DOHH2 (cell line): Measurements from ENCODE around the gene ZNF521.

ENCODE experiments used
- H3F3A ChIP-seq: fragments of 200-600 bp; sonication (generic), shearing (Covaris generic); 2 replicates; pipeline ENCODE4 v1.6.0; 2016; ENCODE audit warnings: antibody characterized with exemption, mild to moderate bottlenecking; ENCODE audit not compliant: control insufficient read depth, insufficient read depth
- H3K27ac ChIP-seq: fragments of 200-600 bp; sonication (generic); 2 replicates; pipeline ENCODE4 v1.5.1; 2014; ENCODE audit warnings: low read depth, mild to moderate bottlenecking, low read length, moderate library complexity
- H3K27me3 ChIP-seq: fragments of 200-600 bp; sonication (generic); 2 replicates; pipeline ENCODE4 v1.6.1; 2014; ENCODE audit warnings: mild to moderate bottlenecking, low read length, mixed read lengths; ENCODE audit not compliant: control insufficient read depth
- H3K36me3 ChIP-seq: fragments of 200-600 bp; sonication (generic); 2 replicates; pipeline ENCODE4 v1.6.1; 2014; ENCODE audit warnings: mild to moderate bottlenecking, low read length, moderate library complexity, mixed read lengths; ENCODE audit not compliant: control insufficient read depth
- H3K4me1 ChIP-seq: fragments of 200-600 bp; sonication (generic); 2 replicates; pipeline ENCODE4 v1.6.1; 2014; ENCODE audit warnings: mild to moderate bottlenecking, low read length, mixed read lengths; ENCODE audit not compliant: control insufficient read depth
- H3K4me2 ChIP-seq: fragments of 200-600 bp; sonication (generic); 2 replicates; pipeline ENCODE4 v1.6.0; 2014; ENCODE audit warnings: mild to moderate bottlenecking, low read length, moderate library complexity
- H3K4me3 ChIP-seq: fragments of 200-600 bp; sonication (generic); 2 replicates; pipeline ENCODE4 v1.5.1; 2014; ENCODE audit warnings: mild to moderate bottlenecking, low read length, mixed read lengths
- H3K79me2 ChIP-seq: fragments of 200-600 bp; sonication (generic); 2 replicates; pipeline ENCODE4 v1.6.1; 2014; ENCODE audit warnings: mild to moderate bottlenecking, low read length, mixed read lengths; ENCODE audit not compliant: control insufficient read depth
- H3K9me2 ChIP-seq: fragments of 200-600 bp; sonication (generic); replicated peaks from 2 replicates; pipeline ENCODE4 v1.6.1; 2014; ENCODE audit warnings: mild to moderate bottlenecking, low read length, mixed read lengths; ENCODE audit not compliant: control insufficient read depth
- H3K9me3 ChIP-seq: fragments of 200-600 bp; sonication (generic); 2 replicates; pipeline ENCODE4 v1.6.1; 2014; ENCODE audit warnings: antibody characterized with exemption, low read length, mixed read lengths; ENCODE audit not compliant: control insufficient read depth, insufficient read depth
- H4K20me1 ChIP-seq: fragments of 200-600 bp; sonication (generic); 2 replicates; pipeline ENCODE4 v1.6.0; 2014; ENCODE audit warnings: low read depth, mild to moderate bottlenecking, antibody characterized with exemption, low read length, moderate library complexity; ENCODE audit not compliant: control insufficient read depth, insufficient read depth
- CTCF ChIP-seq: fragments of 200-600 bp; sonication (generic); IDR thresholded peaks from one replicate; pipeline ENCODE4 v1.5.1; 2014; ENCODE audit warnings: antibody characterized with exemption, mild to moderate bottlenecking, low read depth, low read length; ENCODE audit not compliant: poor library complexity, severe bottlenecking
- EZH2phosphoT487 ChIP-seq: fragments of 200-600 bp; sonication (generic); IDR thresholded peaks from 2 replicates; pipeline ENCODE4 v1.6.1; 2017; ENCODE audit warnings: borderline replicate concordance, mild to moderate bottlenecking, antibody characterized with exemption, low read length, moderate library complexity, mixed read lengths

ZNF521 gene

GRCh38 chr18:25166113-25166512 lies 185.9 kb downstream of the ZNF521 start:
- TF ChIP-seq EZH2phosphoT487 (no peak), CTCF (no peak)
- no peak overlapping the region for H3K4me3 ChIP-seq
- H3K4me1 ChIP-seq, result no peaks in the 10 kb centered on the region
- H3K27ac ChIP-seq, result no peak overlapping the region
- H3K4me2 ChIP-seq, result no peak overlapping the region
- no peaks in the 10 kb centered on the region for H3K9me3 ChIP-seq
- H3K36me3 ChIP-seq, result no peaks in the 10 kb centered on the region
- no peaks in the 10 kb centered on the region for H3F3A ChIP-seq
- H3K27me3 ChIP-seq, result peaks cover 14% of the 10 kb centered on the region
- H4K20me1 ChIP-seq, result no peaks in the 10 kb centered on the region
- no peaks in the 10 kb centered on the region for H3K79me2 ChIP-seq
- H3K9me2 ChIP-seq, result no peaks in the 10 kb centered on the region

DNA sequence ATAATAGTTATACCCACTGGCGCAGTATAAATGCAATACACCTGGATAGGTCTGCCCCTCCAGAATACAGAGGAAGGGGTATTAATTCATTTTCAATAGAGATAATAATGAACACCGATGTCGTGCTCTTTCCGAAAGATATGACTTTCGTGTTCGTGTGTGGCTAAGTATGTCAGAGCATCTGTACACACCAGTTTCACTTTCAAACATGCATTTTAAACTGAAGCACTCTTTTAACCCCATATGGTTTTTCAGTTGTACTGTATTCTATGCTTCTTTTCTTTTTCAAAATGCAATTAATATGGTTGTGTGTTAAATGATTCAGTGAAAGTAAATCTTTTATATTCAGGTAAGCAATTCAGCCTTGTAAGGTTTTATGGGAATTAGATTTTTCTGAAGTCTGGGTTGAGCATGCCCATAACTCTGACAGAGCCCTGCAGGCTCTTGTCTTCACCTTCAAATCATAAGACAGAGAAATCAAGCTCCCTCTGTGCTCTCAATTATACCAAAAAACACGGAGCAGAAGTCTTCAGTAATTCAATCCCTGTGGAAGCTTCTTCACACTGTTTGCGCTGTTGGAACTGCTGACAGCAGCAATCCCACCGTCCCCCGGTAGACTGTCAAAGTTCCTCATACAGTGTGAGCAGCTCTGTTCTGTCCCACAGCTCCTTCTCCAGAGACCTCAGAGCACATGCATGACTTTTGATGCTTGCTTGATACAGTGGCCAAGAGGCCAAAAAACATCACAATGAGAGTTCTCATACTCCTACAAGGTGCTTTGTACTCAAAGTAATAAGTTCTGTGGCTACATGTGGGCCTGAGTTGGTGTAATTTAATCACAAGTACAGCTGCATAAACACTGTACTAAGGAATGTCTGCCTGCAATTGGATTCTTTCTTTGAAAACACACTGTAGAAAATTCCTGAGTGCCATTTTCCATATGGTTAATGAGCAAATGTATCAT lies 186.8 kb downstream of the ZNF521 start:
- H3K9me3 ChIP-seq, result no peaks in the 10 kb centered on the region
- H3K79me2 ChIP-seq, result no peaks in the 10 kb centered on the region
- H3K9me2 ChIP-seq, result no peaks in the 10 kb centered on the region
- TF ChIP-seq EZH2phosphoT487 (no peak), CTCF (no peak)
- no peaks in the 10 kb centered on the region for H4K20me1 ChIP-seq
- H3K27me3 ChIP-seq, result peaks cover 14% of the 10 kb centered on the region
- H3K36me3 ChIP-seq, result no peaks in the 10 kb centered on the region
- no peaks in the 10 kb centered on the region for H3F3A ChIP-seq
- H3K4me3 ChIP-seq, result no peak overlapping the region
- no peaks in the 10 kb centered on the region for H3K4me1 ChIP-seq
- no peak overlapping the region for H3K4me2 ChIP-seq
- no peak overlapping the region for H3K27ac ChIP-seq

DNA sequence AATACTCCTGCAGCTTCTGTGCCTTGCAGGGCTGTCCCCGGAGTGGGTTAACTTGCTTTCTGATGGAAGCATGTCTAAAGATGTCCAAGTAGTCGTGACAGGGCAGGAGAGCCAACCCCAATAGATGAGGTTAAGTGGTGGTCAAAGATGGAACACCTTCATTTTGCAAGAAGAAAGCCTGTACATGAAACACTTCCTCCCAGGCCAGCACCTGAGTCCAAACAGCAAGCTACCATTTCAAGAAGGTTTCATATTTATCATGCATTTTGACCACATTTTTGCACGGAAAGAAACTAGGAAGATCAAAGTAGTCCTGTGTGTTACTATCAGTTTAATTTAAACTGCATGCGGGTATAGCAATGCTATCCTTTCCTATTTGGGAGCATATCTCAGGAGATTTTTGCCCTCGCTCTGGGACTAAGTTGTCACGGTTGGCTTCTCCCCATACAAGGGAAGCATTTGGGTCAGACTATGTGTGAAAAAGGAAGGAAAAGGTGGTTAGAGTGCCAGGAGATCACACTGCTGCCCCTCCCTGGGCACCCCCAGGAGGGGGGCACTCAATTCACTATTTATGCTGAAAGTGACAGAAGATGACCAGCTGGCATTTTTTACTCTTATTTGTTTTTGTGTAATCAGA lies 187.6 kb downstream of the ZNF521 start:
- Histone ChIP-seq H3K9me2 (no peaks in the 10 kb centered on the region), H3K79me2 (no peaks in the 10 kb centered on the region), H3K9me3 (no peaks in the 10 kb centered on the region), H3K27ac (no peak overlapping the region), H3K27me3 (peaks cover 14% of the 10 kb centered on the region), H3F3A (no peaks in the 10 kb centered on the region), H3K4me1 (no peaks in the 10 kb centered on the region), H4K20me1 (no peaks in the 10 kb centered on the region), H3K4me3 (no peak overlapping the region), H3K4me2 (no peak overlapping the region), H3K36me3 (no peaks in the 10 kb centered on the region)
- TF ChIP-seq EZH2phosphoT487, result no peak
- no peak for TF ChIP-seq CTCF
